Measurements from ENCODE around the gene NRXN2.

GRCh38 chr11:64690235-64690634 lies 32.8 kb downstream of the NRXN2 start:
- TF ChIP-seq CTCF (IDR thresholded peaks at IDR 0.05; ENCODE audit: low read depth, low read length) (no peak), POLR2A (IDR thresholded peaks at IDR 0.05; ENCODE audit: extremely low read depth, insufficient read length) (no peak)
